ENCODE measurements around the gene ZNF407.
"Not testable (repeated sequence)": the region's sequence is repeated elsewhere in the genome, so short reads cannot be mapped to it uniquely, and the experiment has no call there.

The ZNF407 gene

GRCh38 chr18:75083761-75084160 is 486.1 kb downstream of the ZNF407 start:
- Histone ChIP-seq H3K27me3 (replicated peaks; ENCODE audit: control insufficient read depth, insufficient read depth, low read length) (no peaks in the 10 kb centered on the region), H3K9me3 (ENCODE audit: control insufficient read depth, low read length) (peaks cover 18% of the 10 kb centered on the region), H3K9ac (ENCODE audit: low read length) (no peak overlapping the region), H3K36me3 (ENCODE audit: control insufficient read depth, insufficient read depth, low read length, severe bottlenecking) (no peaks in the 10 kb centered on the region), H3K4me3 (ENCODE audit: low read length) (no peak overlapping the region), H3K4me1 (ENCODE audit: control insufficient read depth, insufficient read depth, low read length) (no peaks in the 10 kb centered on the region)
- DNase-seq (ENCODE audit: low read depth) = no peak

GRCh38 chr18:75085676-75086075 is 488.0 kb downstream of the ZNF407 start:
- peaks cover 18% of the 10 kb centered on the region for H3K9me3 ChIP-seq (ENCODE audit: control insufficient read depth, low read length)
- H3K27me3 ChIP-seq (replicated peaks; ENCODE audit: control insufficient read depth, insufficient read depth, low read length); H3K36me3 ChIP-seq (ENCODE audit: control insufficient read depth, insufficient read depth, low read length, severe bottlenecking); H3K4me3 ChIP-seq (ENCODE audit: low read length); DNase-seq (ENCODE audit: low read depth); H3K4me1 ChIP-seq (ENCODE audit: control insufficient read depth, insufficient read depth, low read length); H3K9ac ChIP-seq (ENCODE audit: low read length): not testable (repeated sequence)

GRCh38 chr18:75086494-75087034 is 488.9 kb downstream of the ZNF407 start:
- no peak for DNase-seq (ENCODE audit: low read depth)
- no peak overlapping the region for H3K4me3 ChIP-seq (ENCODE audit: low read length)
- H3K36me3 ChIP-seq (ENCODE audit: control insufficient read depth, insufficient read depth, low read length, severe bottlenecking) = no peaks in the 10 kb centered on the region
- no peaks in the 10 kb centered on the region for H3K27me3 ChIP-seq (replicated peaks; ENCODE audit: control insufficient read depth, insufficient read depth, low read length)
- H3K9me3 ChIP-seq (ENCODE audit: control insufficient read depth, low read length) = peaks cover 15% of the 10 kb centered on the region
- H3K9ac ChIP-seq (ENCODE audit: low read length) = no peak overlapping the region
- H3K4me1 ChIP-seq (ENCODE audit: control insufficient read depth, insufficient read depth, low read length) = no peaks in the 10 kb centered on the region

- Histone ChIP-seq H3K9me3 (ENCODE audit: control insufficient read depth, low read length) (peaks cover 15% of the 10 kb centered on the region), H3K4me1 (ENCODE audit: control insufficient read depth, insufficient read depth, low read length) (no peaks in the 10 kb centered on the region), H3K36me3 (ENCODE audit: control insufficient read depth, insufficient read depth, low read length, severe bottlenecking) (no peaks in the 10 kb centered on the region), H3K4me3 (ENCODE audit: low read length) (no peak overlapping the region), H3K27me3 (replicated peaks; ENCODE audit: control insufficient read depth, insufficient read depth, low read length) (no peaks in the 10 kb centered on the region), H3K9ac (ENCODE audit: low read length) (no peak overlapping the region)
- no peak for DNase-seq (ENCODE audit: low read depth)
Observed at GRCh38 chr18:75087119-75088020, 489.7 kb downstream of the ZNF407 start.

- Histone ChIP-seq H3K9ac (ENCODE audit: low read length) (no peak overlapping the region), H3K27me3 (replicated peaks; ENCODE audit: control insufficient read depth, insufficient read depth, low read length) (no peaks in the 10 kb centered on the region), H3K4me3 (ENCODE audit: low read length) (no peak overlapping the region), H3K4me1 (ENCODE audit: control insufficient read depth, insufficient read depth, low read length) (no peaks in the 10 kb centered on the region), H3K9me3 (ENCODE audit: control insufficient read depth, low read length) (peaks cover 8% of the 10 kb centered on the region), H3K36me3 (ENCODE audit: control insufficient read depth, insufficient read depth, low read length, severe bottlenecking) (no peaks in the 10 kb centered on the region)
- DNase-seq (ENCODE audit: low read depth) = no peak
Observed at GRCh38 chr18:75088021-75088506, 490.4 kb downstream of the ZNF407 start.

- Histone ChIP-seq H3K4me3 (ENCODE audit: low read length) (no peak overlapping the region), H3K36me3 (ENCODE audit: control insufficient read depth, insufficient read depth, low read length, severe bottlenecking) (no peaks in the 10 kb centered on the region), H3K27me3 (replicated peaks; ENCODE audit: control insufficient read depth, insufficient read depth, low read length) (no peaks in the 10 kb centered on the region), H3K9me3 (ENCODE audit: control insufficient read depth, low read length) (peaks cover 2% of the 10 kb centered on the region), H3K4me1 (ENCODE audit: control insufficient read depth, insufficient read depth, low read length) (no peaks in the 10 kb centered on the region), H3K9ac (ENCODE audit: low read length) (no peak overlapping the region)
- DNase-seq (ENCODE audit: low read depth) = no peak
Observed at GRCh38 chr18:75088622-75089211, 491.0 kb downstream of the ZNF407 start.

GRCh38 chr18:75089748-75090327 is 492.2 kb downstream of the ZNF407 start:
- Histone ChIP-seq H3K4me3 (ENCODE audit: low read length) (no peak overlapping the region), H3K4me1 (ENCODE audit: control insufficient read depth, insufficient read depth, low read length) (no peaks in the 10 kb centered on the region), H3K9me3 (ENCODE audit: control insufficient read depth, low read length) (no peaks in the 10 kb centered on the region), H3K9ac (ENCODE audit: low read length) (no peak overlapping the region), H3K27me3 (replicated peaks; ENCODE audit: control insufficient read depth, insufficient read depth, low read length) (no peaks in the 10 kb centered on the region), H3K36me3 (ENCODE audit: control insufficient read depth, insufficient read depth, low read length, severe bottlenecking) (no peaks in the 10 kb centered on the region)
- no peak for DNase-seq (ENCODE audit: low read depth)

- Histone ChIP-seq H3K27me3 (replicated peaks; ENCODE audit: control insufficient read depth, insufficient read depth, low read length) (no peaks in the 10 kb centered on the region), H3K4me3 (ENCODE audit: low read length) (no peak overlapping the region), H3K9me3 (ENCODE audit: control insufficient read depth, low read length) (peaks cover 2% of the 10 kb centered on the region), H3K36me3 (ENCODE audit: control insufficient read depth, insufficient read depth, low read length, severe bottlenecking) (no peaks in the 10 kb centered on the region), H3K4me1 (ENCODE audit: control insufficient read depth, insufficient read depth, low read length) (no peaks in the 10 kb centered on the region), H3K9ac (ENCODE audit: low read length) (no peak overlapping the region)
- no peak for DNase-seq (ENCODE audit: low read depth)
Observed at GRCh38 chr18:75090336-75090735, 492.7 kb downstream of the ZNF407 start.

- peaks cover 8% of the 10 kb centered on the region for H3K9me3 ChIP-seq (ENCODE audit: control insufficient read depth, low read length)
- no peak overlapping the region for H3K9ac ChIP-seq (ENCODE audit: low read length)
- no peaks in the 10 kb centered on the region for H3K4me1 ChIP-seq (ENCODE audit: control insufficient read depth, insufficient read depth, low read length)
- H3K4me3 ChIP-seq (ENCODE audit: low read length) = no peak overlapping the region
- no peak for DNase-seq (ENCODE audit: low read depth)
- no peaks in the 10 kb centered on the region for H3K36me3 ChIP-seq (ENCODE audit: control insufficient read depth, insufficient read depth, low read length, severe bottlenecking)
- H3K27me3 ChIP-seq (replicated peaks; ENCODE audit: control insufficient read depth, insufficient read depth, low read length) = no peaks in the 10 kb centered on the region
Observed at GRCh38 chr18:75097491-75098225, 500.0 kb downstream of the ZNF407 start.

- Histone ChIP-seq H3K27me3 (replicated peaks; ENCODE audit: control insufficient read depth, insufficient read depth, low read length) (no peaks in the 10 kb centered on the region), H3K36me3 (ENCODE audit: control insufficient read depth, insufficient read depth, low read length, severe bottlenecking) (no peaks in the 10 kb centered on the region), H3K9ac (ENCODE audit: low read length) (no peak overlapping the region), H3K9me3 (ENCODE audit: control insufficient read depth, low read length) (peaks cover 5% of the 10 kb centered on the region), H3K4me3 (ENCODE audit: low read length) (no peak overlapping the region), H3K4me1 (ENCODE audit: control insufficient read depth, insufficient read depth, low read length) (no peaks in the 10 kb centered on the region)
- no peak for DNase-seq (ENCODE audit: low read depth)
Observed at GRCh38 chr18:75100832-75101630, 503.4 kb downstream of the ZNF407 start.
